HL-60 (cell line): ENCODE measurements around the gene FBXL17.

Experiments used
- DNase-seq, 2 experiments: peaks; one replicate each; pipeline ENCODE4 v3.0.0-alpha.2; 2010 to 2020; ENCODE audit warnings: low read depth in 1 of 2, low spot score in 1 of 2
- H3K27ac ChIP-seq: fragments of 250-450 bp; sonication (Bioruptor Pico); replicated peaks from 2 replicates; pipeline ENCODE4 v1.5.1; 2020; ENCODE audit warnings: mild to moderate bottlenecking, moderate library complexity
- H3K27me3 ChIP-seq: fragments of 250-450 bp; sonication (Bioruptor Pico); 2 replicates; pipeline ENCODE4 v1.5.1; 2021; ENCODE audit warnings: mild to moderate bottlenecking, moderate library complexity; ENCODE audit not compliant: insufficient read depth, poor library complexity, severe bottlenecking
- H3K4me3 ChIP-seq: replicated peaks from 2 replicates; pipeline ENCODE4 v1.5.1; 2011; ENCODE audit warnings: mild to moderate bottlenecking, control low read depth, low read length; ENCODE audit not compliant: insufficient read depth
- GABPA ChIP-seq: IDR thresholded peaks from 2 replicates; pipeline ENCODE4 v1.6.1; 2012; ENCODE audit warnings: low read depth
- POLR2AphosphoS5 ChIP-seq: IDR thresholded peaks from 2 replicates; pipeline ENCODE4 v1.6.1; 2012; ENCODE audit warnings: low read depth
- REST ChIP-seq: IDR thresholded peaks from 2 replicates; pipeline ENCODE4 v1.6.1; 2012; ENCODE audit warnings: low read depth; ENCODE audit not compliant: insufficient replicate concordance
- SPI1 ChIP-seq: IDR thresholded peaks from 2 replicates; pipeline ENCODE4 v1.6.1; 2012; ENCODE audit warnings: low read depth, mild to moderate bottlenecking, borderline replicate concordance
- TF ChIP-seq, protein P1 (sequence below): IDR thresholded peaks from one replicate; pipeline ENCODE4 v1.5.1; 2011; ENCODE audit warnings: low read length, control low read depth, inconsistent platforms; ENCODE audit not compliant: insufficient read depth

FBXL17 gene

DNA sequence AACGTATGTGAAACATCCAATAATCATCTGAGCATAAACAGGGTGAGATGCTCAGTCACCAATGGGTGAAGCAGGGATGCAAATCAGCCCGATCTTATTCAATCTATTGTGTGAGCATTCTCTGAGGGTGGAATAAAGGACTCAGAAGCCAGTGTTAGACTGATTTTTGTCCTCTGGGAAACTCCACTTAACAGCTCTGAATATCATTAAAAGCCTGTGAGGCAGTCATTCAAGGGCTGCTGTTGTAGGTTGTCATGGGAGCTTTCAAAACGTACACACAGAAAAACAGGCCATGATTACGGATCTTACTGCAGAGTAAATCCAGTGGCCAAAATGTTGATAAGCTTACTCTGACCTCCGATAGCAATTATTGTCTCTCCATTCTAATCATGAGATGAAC lies 444.7 kb downstream of the FBXL17 start:
- H3K4me3 ChIP-seq, result no peak overlapping the region

DNA sequence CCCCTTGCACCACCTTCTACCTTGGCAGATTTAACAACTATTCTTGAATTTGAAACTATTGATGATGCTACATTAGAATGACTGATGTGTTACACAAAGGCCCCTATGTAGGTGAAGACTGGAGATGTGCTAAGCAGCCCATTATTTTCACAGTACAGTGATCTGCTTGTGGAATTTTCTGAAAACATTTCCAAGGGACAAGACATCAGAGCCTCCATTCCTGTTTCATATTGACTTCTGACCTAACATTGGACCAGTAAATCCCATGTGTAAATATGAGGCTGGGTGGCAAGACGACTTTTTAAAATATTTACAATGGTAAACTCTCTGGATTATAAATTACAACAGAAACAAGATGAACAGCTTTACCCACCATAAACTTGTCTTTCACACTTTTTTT lies 445.4 kb downstream of the FBXL17 start:
- no peak overlapping the region for H3K4me3 ChIP-seq
- H3K27ac ChIP-seq, result no peak overlapping the region
- TF ChIP-seq, protein P1, sequence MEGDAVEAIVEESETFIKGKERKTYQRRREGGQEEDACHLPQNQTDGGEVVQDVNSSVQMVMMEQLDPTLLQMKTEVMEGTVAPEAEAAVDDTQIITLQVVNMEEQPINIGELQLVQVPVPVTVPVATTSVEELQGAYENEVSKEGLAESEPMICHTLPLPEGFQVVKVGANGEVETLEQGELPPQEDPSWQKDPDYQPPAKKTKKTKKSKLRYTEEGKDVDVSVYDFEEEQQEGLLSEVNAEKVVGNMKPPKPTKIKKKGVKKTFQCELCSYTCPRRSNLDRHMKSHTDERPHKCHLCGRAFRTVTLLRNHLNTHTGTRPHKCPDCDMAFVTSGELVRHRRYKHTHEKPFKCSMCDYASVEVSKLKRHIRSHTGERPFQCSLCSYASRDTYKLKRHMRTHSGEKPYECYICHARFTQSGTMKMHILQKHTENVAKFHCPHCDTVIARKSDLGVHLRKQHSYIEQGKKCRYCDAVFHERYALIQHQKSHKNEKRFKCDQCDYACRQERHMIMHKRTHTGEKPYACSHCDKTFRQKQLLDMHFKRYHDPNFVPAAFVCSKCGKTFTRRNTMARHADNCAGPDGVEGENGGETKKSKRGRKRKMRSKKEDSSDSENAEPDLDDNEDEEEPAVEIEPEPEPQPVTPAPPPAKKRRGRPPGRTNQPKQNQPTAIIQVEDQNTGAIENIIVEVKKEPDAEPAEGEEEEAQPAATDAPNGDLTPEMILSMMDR, result no peak
- no peak for TF ChIP-seq SPI1
- TF ChIP-seq REST, result no peak
- no peak for TF ChIP-seq POLR2AphosphoS5
- TF ChIP-seq GABPA, result no peak
- DNase-seq, result no peak
- H3K27me3 ChIP-seq, result no peaks in the 10 kb centered on the region

More for the DNA sequence above, 444.7 kb downstream of the FBXL17 start:
- no peak for DNase-seq
- H3K27me3 ChIP-seq, result no peaks in the 10 kb centered on the region
- H3K27ac ChIP-seq, result no peak overlapping the region
- TF ChIP-seq REST (no peak), SPI1 (no peak), POLR2AphosphoS5 (no peak), GABPA (no peak)
- TF ChIP-seq, protein P1, result no peak

- no peak overlapping the region for H3K27ac ChIP-seq
- TF ChIP-seq SPI1, result no peak
- no peak for TF ChIP-seq GABPA
- no peak for TF ChIP-seq POLR2AphosphoS5
- no peak for TF ChIP-seq REST
- TF ChIP-seq, protein P1, result no peak
- DNase-seq, result no peak
These were observed 446.3 kb downstream of the FBXL17 start for GRCh38 chr5:107935645-107936044.

More at GRCh38 chr5:107935645-107936044, 446.3 kb downstream of the FBXL17 start:
- H3K4me3 ChIP-seq, result no peak overlapping the region
- H3K27me3 ChIP-seq, result no peaks in the 10 kb centered on the region
